IMR-90 (cell line): ENCODE results near the gene HHATL. TPM values are rescaled to one million over a fixed set of nuclear protein-coding genes. Genes with fewer than 3 reads are reported as not detected.

Experiments used
- ATAC-seq: fragments of 200-7000 bp; cut with Tn5 transposase; 2 replicates; pipeline ENCODE4 v1.9.1; 2020; ENCODE audit warnings: low read depth, mild to moderate bottlenecking, moderate library complexity
- BruUV-seq: library from RNA; stranded (reverse); fragments of 400-500 nt; replicated peaks from 2 replicates; lab custom pipeline; 2021; lab: Mats Ljungman, UMichigan
- CTCF ChIA-PET: fragments of 300-600 bp; formaldehyde crosslinking; extraction: SDS; loops from one replicate; lab custom pipeline; 2021; ENCODE audit warnings: antibody characterized with exemption; lab: Yijun Ruan, JAX
- POLR2A ChIA-PET: fragments of 300-600 bp; sonication (Branson Sonifier 250); formaldehyde crosslinking; loops from one replicate; lab custom pipeline; 2022; ENCODE audit warnings: antibody characterized with exemption; ENCODE audit not compliant: unreplicated experiment; lab: Charles Lee
- DNase-seq: peaks from one replicate; pipeline ENCODE4 v3.0.0; 2013
- H2AFZ ChIP-seq: replicated peaks from 2 replicates; pipeline ENCODE3; 2013; ENCODE audit warnings: low read length, mild to moderate bottlenecking; ENCODE audit not compliant: poor library complexity
- H2AK5ac ChIP-seq: 2 replicates; pipeline ENCODE4 v1.6.1; 2013; ENCODE audit warnings: low read depth, low read length, inconsistent platforms
- H2AK9ac ChIP-seq: replicated peaks from 2 replicates; pipeline ENCODE3; 2013; ENCODE audit warnings: mild to moderate bottlenecking, low read depth, low read length, moderate library complexity; ENCODE audit not compliant: poor library complexity
- H2BK120ac ChIP-seq: 2 replicates; pipeline ENCODE4 v1.6.1; 2013; ENCODE audit warnings: low read depth, low read length, inconsistent platforms
- H2BK15ac ChIP-seq: 3 replicates; pipeline ENCODE4 v1.6.1; 2013; ENCODE audit warnings: low read depth, low read length, inconsistent platforms
- H2BK20ac ChIP-seq: 2 replicates; pipeline ENCODE4 v1.6.1; 2013; ENCODE audit warnings: low read depth, mild to moderate bottlenecking, inconsistent platforms, low read length, moderate library complexity
- H2BK5ac ChIP-seq: 2 replicates; pipeline ENCODE4 v1.6.1; 2013; ENCODE audit warnings: mild to moderate bottlenecking, low read depth, low read length, inconsistent platforms; ENCODE audit not compliant: poor library complexity, severe bottlenecking
- H3K14ac ChIP-seq: replicated peaks from 2 replicates; pipeline ENCODE4 v1.6.1; 2013; ENCODE audit warnings: low read depth, low read length, inconsistent platforms
- H3K18ac ChIP-seq: 2 replicates; pipeline ENCODE4 v1.6.1; 2013; ENCODE audit warnings: low read depth, low read length, control low read depth
- H3K23ac ChIP-seq: 2 replicates; pipeline ENCODE4 v1.6.1; 2013; ENCODE audit warnings: low read depth, low read length, inconsistent platforms
- H3K27ac ChIP-seq: 2 replicates; pipeline ENCODE4 v1.5.1; 2013; ENCODE audit warnings: mild to moderate bottlenecking, control low read depth, low read length; ENCODE audit not compliant: insufficient read depth
- H3K27me3 ChIP-seq: 2 replicates; pipeline ENCODE4 v1.6.1; 2013; ENCODE audit warnings: low read length; ENCODE audit not compliant: control insufficient read depth, insufficient read depth
- H3K36me3 ChIP-seq: 2 replicates; pipeline ENCODE4 v1.6.1; 2013; ENCODE audit warnings: low read length, mixed read lengths; ENCODE audit not compliant: control insufficient read depth, insufficient read depth
- H3K4ac ChIP-seq: 2 replicates; pipeline ENCODE4 v1.6.1; 2013; ENCODE audit warnings: low read depth, low read length, inconsistent platforms
- H3K4me1 ChIP-seq: 2 replicates; pipeline ENCODE4 v1.6.1; 2013; ENCODE audit warnings: low read length, mixed read lengths; ENCODE audit not compliant: control insufficient read depth, insufficient read depth
- H3K4me2 ChIP-seq: 2 replicates; pipeline ENCODE4 v1.6.1; 2013; ENCODE audit warnings: low read depth, mild to moderate bottlenecking, control low read depth, low read length, moderate library complexity
- H3K4me3 ChIP-seq: 2 replicates; pipeline ENCODE4 v1.5.1; 2013; ENCODE audit warnings: low read depth, mild to moderate bottlenecking, control low read depth, low read length, moderate library complexity; ENCODE audit not compliant: insufficient read depth
- H3K56ac ChIP-seq: 2 replicates; pipeline ENCODE4 v1.6.1; 2013; ENCODE audit warnings: low read length, inconsistent platforms; ENCODE audit not compliant: insufficient read depth; ENCODE audit errors: extremely low read depth
- H3K79me1 ChIP-seq, 2 experiments: 2 replicates each; pipeline ENCODE4 v1.6.1; 2013; ENCODE audit warnings: low read length in 2 of 2, inconsistent platforms in 1 of 2, low read depth in 1 of 2
- H3K9ac ChIP-seq: 2 replicates; pipeline ENCODE4 v1.6.1; 2013; ENCODE audit warnings: low read depth, low read length, control low read depth
- H3K9me1 ChIP-seq: 2 replicates; pipeline ENCODE4 v1.6.1; 2013; ENCODE audit warnings: low read length, inconsistent platforms; ENCODE audit not compliant: insufficient read depth
- H3K9me3 ChIP-seq: 2 replicates; pipeline ENCODE4 v1.6.1; 2013; ENCODE audit warnings: low read length; ENCODE audit not compliant: control insufficient read depth, insufficient read depth
- H4K20me1 ChIP-seq: 2 replicates; pipeline ENCODE4 v1.6.1; 2013; ENCODE audit warnings: low read length, inconsistent platforms; ENCODE audit not compliant: insufficient read depth
- H4K5ac ChIP-seq: 2 replicates; pipeline ENCODE4 v1.6.1; 2013; ENCODE audit warnings: mild to moderate bottlenecking, low read depth, low read length, control low read depth
- H4K8ac ChIP-seq, 2 experiments: 2 replicates each; pipeline ENCODE4 v1.6.1; 2013; ENCODE audit warnings: low read depth in 2 of 2, low read length in 2 of 2, control low read depth in 1 of 2, inconsistent platforms in 1 of 2
- H4K91ac ChIP-seq: 2 replicates; pipeline ENCODE4 v1.6.1; 2013; ENCODE audit warnings: low read depth, low read length, inconsistent platforms; ENCODE audit not compliant: insufficient read depth
- BHLHE40 ChIP-seq: fragments of 150-350 bp; IDR thresholded peaks from 2 replicates; pipeline ENCODE4 v1.6.1; 2016; ENCODE audit warnings: mild to moderate bottlenecking, low read depth, low read length
- CTCF ChIP-seq: conservative IDR thresholded peaks from 2 replicates; pipeline ENCODE4 v1.5.1; 2012; ENCODE audit warnings: mild to moderate bottlenecking, low read depth, low read length, improper control_type of control experiment
- FOS ChIP-seq: fragments of 150-350 bp; IDR thresholded peaks from 2 replicates; pipeline ENCODE4 v1.6.1; 2016; ENCODE audit warnings: low read depth, low read length
- NFE2L2 ChIP-seq: fragments of 150-350 bp; IDR thresholded peaks from 2 replicates; pipeline ENCODE4 v1.6.1; 2016; ENCODE audit warnings: low read depth, mild to moderate bottlenecking, low read length
- RAD21 ChIP-seq: IDR thresholded peaks from 2 replicates; pipeline ENCODE4 v1.6.1; 2012; ENCODE audit warnings: low read length, improper control_type of control experiment
- RCOR1 ChIP-seq: IDR thresholded peaks from 2 replicates; pipeline ENCODE4 v1.6.1; 2012; ENCODE audit warnings: mild to moderate bottlenecking, low read length, improper control_type of control experiment; ENCODE audit not compliant: insufficient replicate concordance
- RFX5 ChIP-seq: IDR thresholded peaks from 2 replicates; pipeline ENCODE4 v1.8.0; 2012; ENCODE audit warnings: low read depth, mild to moderate bottlenecking, low read length, moderate library complexity
- WGBS, 2 experiments: methylation state at CpG; one replicate each; pipeline versions ENCODE4 v1.1.5 to v1.1.7; 2013; ENCODE audit warnings: missing lambda C conversion rate in 2 of 2; ENCODE audit not compliant: insufficient read length in 1 of 2; ENCODE audit errors: extremely low coverage in 2 of 2; 5-methylcytosine and 5-hydroxymethylcytosine counted together
- dilution Hi-C: fragments of 300-500 bp; cut with HindIII; formaldehyde crosslinking; loops from one replicate; pipeline ENCODE4 v1.14.3; 2018; ENCODE audit warnings: low sequenced_read_pairs; ENCODE audit not compliant: unreplicated experiment
- in situ Hi-C: fragments of 300-500 bp; cut with MboI; formaldehyde crosslinking; loops from 3 replicates; pipeline ENCODE4 v1.14.3; 2019; ENCODE audit warnings: low sequenced_read_pairs, inconsistent platforms, mixed read lengths
- intact Hi-C: fragments of 100-400 bp; cut with micrococcal nuclease; formaldehyde crosslinking; loops from 2 replicates; pipeline ENCODE4 v1.10.0; 2022
- polyA plus RNA-seq, 3 experiments: library from polyadenylated mRNA; depleted of rRNA; stranded (reverse); fragments of >200 nt; gene quantifications; 2 replicates each; pipeline ENCODE4 v1.2.3, GENCODE V29; 2012; ENCODE audit warnings: low replicate concordance in 1 of 3
- total RNA-seq: library from RNA; depleted of rRNA; stranded (reverse); fragments of >200 nt; gene quantifications from 2 replicates; pipeline ENCODE4 v1.2.3, GENCODE V29; 2012

Gene HHATL
- total and polyA plus RNA-seq, 2 of the 4 experiments (the other 2 are of a cell fraction): not detected

DNA sequence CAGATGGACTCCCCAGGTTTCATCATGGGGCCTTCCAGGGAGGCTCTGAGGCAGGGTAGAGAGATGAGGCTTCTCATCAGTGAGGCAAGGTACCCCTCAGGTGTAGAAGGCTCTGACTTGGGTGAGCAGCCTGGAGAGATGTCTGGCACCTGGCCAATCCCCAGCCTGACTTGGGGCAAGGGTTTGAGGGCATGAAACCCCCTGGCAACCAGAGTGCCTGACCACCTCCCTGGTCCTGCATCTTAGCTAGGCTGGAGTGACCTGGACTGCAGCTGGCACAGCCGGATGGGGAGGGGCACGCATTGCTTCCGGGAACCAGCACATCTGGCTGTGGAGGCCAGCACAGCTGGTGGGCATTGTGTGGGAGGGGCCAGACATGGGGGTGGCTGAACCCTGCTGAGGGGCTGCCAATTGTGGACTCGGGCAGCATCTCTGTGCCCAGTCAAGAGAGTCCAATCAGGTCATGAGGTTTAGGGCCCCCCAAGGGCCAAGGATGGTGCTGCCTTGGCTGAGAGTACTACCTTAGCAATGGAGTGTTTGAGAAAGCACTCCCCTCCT lies 47.2 kb downstream of the HHATL start:
- H3K27ac ChIP-seq: peak overlapping the region; percentile 87
- no peak for ATAC-seq
- H3K56ac ChIP-seq: peak overlapping the region; percentile 83; the same call in 1 of the 2 replicates
- CTCF ChIA-PET: no interaction called here
- no CpG with 5 or more reads among the region's 4 CpGs for WGBS, 2 experiments
- H2BK5ac ChIP-seq: peak overlapping the region; percentile 2
- TF ChIP-seq RFX5 (no peak), FOS (no peak), NFE2L2 (no peak), CTCF (no peak), RCOR1 (no peak), BHLHE40 (no peak), RAD21 (no peak)
- in situ Hi-C loops: no loop called here
- no peak overlapping the region; the same call in 1 of the 2 replicates for H3K18ac ChIP-seq
- intact Hi-C loops: loop anchor here (5.0 kb wide), 1 partner anchor 563 kb away; the partner anchor contains the start of gene TRAK1
- H3K4me3 ChIP-seq: peak overlapping the region; percentile 70
- dilution Hi-C loops: no loop called here
- peak overlapping the region; percentile 84 for H3K14ac ChIP-seq
- no TSS peak for BruUV-seq
- POLR2A ChIA-PET: no interaction called here
- H2BK120ac ChIP-seq: peak overlapping the region; percentile 45; the same call in 1 of the 2 replicates
- H2BK20ac ChIP-seq: no peak overlapping the region
- peak overlapping the region; percentile 88 for H3K4me2 ChIP-seq
- peaks cover 11% of the 10 kb centered on the region for H3K36me3 ChIP-seq
- no peak for DNase-seq
- no peaks in the 10 kb centered on the region for H3K9me3 ChIP-seq
- H3K79me1 ChIP-seq: peaks cover 31 to 73% of the 10 kb centered on the region in 2 experiments
- H2AFZ ChIP-seq: peak overlapping the region; percentile 92
- H4K5ac ChIP-seq: peak overlapping the region; percentile 13; the same call in 1 of the 2 replicates
- H4K8ac ChIP-seq: peak overlapping the region; percentile 62 to 92; a peak in 3 of 4 replicates
- H4K20me1 ChIP-seq: peaks cover 38% of the 10 kb centered on the region
- H3K4me1 ChIP-seq: peaks cover 41% of the 10 kb centered on the region
- peak overlapping the region; percentile 93 for H3K23ac ChIP-seq
- peak overlapping the region; percentile 6; the same call in 1 of the 3 replicates for H2BK15ac ChIP-seq
- H4K91ac ChIP-seq: peak overlapping the region; percentile 89
- H3K9ac ChIP-seq: peak overlapping the region; percentile 90
- H2AK5ac ChIP-seq: peak overlapping the region; percentile 70
- H3K27me3 ChIP-seq: no peaks in the 10 kb centered on the region
- peak overlapping the region; percentile 99 for H2AK9ac ChIP-seq
- H3K4ac ChIP-seq: peak overlapping the region; percentile 88
- peaks cover 46% of the 10 kb centered on the region for H3K9me1 ChIP-seq
